ENCODE data around the gene ARHGAP32.
A peak's percentile ranks its signal among the peaks of the same experiment; 100 is the strongest.

ARHGAP32 gene

DNA sequence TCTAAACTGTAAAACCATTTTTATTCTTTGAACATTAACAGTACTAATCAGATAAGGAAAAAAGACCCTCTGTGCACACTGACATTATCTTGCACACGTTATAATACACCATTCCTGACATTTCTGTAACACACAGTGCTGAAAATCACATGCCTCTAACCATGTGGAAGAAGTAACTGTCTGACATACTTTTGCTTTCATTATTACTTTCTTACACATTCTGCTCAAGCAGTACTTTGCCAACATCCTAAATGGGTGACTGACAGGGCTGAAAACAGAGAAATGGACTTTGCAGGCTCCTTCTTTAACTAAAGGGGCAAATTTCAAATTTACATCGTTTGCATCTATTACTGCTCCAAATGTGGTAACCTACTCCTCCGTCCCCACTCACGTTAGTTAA, 226.6 kb downstream of the ARHGAP32 start:
- DNase-seq (ENCODE audit: extremely low spot score, insufficient read length, low read depth), result peak; percentile 25
- FAIRE-seq, result peak; percentile 77

DNA sequence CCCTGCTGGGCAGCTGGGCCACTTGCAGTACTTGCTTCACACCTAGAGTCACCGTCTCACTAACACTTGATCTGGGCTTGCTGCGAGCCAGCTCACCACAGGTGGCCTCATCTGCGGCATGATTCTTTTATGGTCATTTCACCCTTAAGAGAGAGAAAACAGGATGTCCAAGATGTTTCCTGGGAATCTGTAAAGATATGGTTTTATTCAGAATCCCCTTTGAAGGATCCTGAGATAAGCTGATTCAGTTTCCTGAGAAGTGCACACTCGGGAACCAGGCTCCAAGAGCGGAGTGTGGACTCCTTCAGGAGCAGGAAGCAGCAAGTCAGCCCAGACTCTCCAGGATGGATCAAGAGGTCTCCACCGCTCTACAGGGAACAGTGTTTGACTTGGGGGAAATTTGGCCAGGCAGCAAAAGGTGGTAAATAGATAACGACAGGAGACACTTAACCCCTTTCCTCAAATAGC, 227.6 kb downstream of the ARHGAP32 start:
- DNase-seq (ENCODE audit: extremely low spot score, insufficient read length, low read depth), result no peak
- FAIRE-seq, result no peak

DNA sequence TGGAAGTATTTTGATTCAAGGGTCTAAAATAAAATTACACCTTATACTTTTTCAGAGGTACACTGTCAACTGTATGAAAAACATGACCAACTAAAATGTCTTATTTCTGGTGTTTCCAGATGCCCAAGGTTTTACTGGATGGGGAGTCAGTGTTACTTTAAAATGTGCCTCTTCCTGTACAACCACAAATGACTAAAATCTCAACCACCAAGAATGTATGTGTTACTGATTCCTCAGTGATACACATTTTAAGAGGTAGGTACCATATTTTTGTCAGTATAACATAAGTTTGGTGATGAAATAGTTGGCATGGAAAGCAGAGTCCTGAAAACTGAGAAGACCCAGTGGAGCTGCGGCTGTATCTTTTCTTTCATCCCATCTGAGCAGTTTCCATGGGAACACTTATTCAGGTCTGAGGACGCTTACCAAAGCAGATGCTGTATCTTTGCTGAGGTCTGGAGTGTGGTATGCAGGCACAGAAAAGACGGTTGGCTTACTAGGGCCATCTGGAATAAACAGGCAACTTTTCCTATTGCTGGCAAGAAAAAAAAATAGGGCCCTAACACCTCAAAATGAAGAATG, 228.3 kb downstream of the ARHGAP32 start:
- peak; percentile 36 for FAIRE-seq
- no peak for DNase-seq (ENCODE audit: extremely low spot score, insufficient read length, low read depth)

DNA sequence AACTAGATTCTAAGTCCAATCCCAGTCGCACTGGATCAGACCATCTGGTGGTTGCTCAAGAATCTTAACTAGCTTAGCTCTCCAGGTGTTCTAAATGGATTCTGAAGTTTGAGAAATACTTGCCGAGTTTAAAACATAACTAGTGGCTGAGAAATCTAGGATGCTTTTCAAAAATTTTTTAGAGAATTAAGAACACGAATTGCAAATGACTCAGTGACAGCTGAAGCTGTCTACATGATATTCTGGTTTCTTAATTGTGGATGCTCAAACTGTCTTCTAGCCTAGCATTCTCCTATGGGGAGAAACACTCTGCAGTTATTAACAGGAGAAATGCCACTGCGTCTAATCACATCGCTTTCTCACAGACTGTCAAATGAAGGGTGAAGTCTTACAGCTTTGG, 229.2 kb downstream of the ARHGAP32 start:
- FAIRE-seq (no peak), DNase-seq (ENCODE audit: extremely low spot score, insufficient read length, low read depth) (no peak)

DNA sequence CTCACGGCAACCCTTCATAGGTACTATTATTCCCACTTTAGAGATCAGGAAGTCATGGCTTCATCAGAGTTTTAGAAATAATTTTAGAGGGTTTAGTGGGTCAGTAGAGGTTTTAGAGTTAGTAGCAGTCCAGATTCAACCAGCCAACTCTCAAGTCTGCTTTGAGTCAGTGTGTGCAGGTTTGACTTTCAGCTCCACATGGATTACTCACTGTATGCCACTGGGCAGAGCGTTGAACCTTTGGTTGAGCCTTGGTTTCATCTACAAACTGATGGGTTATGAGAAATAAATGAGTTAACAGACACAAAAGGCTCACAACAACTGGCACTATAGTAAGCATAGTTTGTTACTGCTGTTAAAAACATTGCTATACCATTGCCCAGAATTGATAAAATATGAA, 230.5 kb downstream of the ARHGAP32 start:
- no peak for FAIRE-seq
- no peak for DNase-seq (ENCODE audit: extremely low spot score, insufficient read length, low read depth)

DNA sequence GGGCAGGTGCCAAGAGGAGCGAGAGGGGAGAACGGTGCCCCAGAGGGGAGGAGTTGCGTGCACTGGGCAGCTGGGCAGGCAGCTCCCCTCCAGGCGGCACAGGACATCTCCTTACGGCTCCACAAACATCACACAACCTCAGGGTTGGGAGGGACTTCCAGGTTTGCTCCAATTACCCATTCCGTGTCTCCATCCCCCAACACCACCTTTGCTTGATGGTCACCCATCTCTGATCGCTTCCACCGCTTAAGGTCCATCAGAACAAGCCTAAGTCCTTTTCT, 235.0 kb downstream of the ARHGAP32 start:
- FAIRE-seq (no peak), DNase-seq (ENCODE audit: extremely low spot score, insufficient read length, low read depth) (no peak)

DNA sequence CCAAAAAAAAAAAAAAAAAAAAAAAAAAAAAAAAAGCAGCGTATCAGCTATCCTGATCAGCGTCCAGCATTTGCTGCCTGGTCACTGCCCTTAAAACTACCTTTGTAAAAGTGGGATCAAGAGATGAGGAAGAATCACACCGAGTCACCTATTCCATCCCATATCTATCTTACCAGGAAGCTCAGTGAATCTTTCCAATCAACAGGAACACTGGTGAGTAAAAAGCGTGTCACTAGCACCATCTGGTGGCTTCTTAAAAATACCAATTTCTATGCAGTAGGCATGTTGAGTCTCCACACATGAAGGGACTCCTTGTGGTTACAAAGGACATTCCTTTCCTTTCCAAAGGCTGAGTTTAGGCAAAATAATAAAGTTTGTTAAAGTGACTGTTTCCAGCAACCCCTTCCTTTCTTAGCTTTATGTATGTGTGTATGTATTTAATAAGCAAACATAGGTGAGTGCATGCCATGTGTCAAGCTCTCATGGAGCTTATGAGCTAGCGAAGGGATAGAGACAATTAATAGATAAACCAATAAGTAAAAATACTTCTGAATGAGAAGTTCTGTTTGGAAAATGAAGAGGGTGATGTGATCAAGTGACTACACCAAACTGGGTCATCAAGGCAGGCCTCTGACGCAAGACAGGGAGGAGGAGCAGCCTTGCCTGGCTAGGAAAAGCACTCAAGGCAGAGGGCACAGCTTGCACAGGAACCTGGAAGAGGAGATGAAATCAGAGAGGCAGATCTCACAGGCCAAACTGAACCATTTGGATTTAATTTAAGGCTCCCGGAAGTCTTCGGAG, 235.5 kb downstream of the ARHGAP32 start:
- DNase-seq (ENCODE audit: extremely low spot score, insufficient read length, low read depth) (peak; percentile 18), FAIRE-seq (peak; percentile 89)

DNA sequence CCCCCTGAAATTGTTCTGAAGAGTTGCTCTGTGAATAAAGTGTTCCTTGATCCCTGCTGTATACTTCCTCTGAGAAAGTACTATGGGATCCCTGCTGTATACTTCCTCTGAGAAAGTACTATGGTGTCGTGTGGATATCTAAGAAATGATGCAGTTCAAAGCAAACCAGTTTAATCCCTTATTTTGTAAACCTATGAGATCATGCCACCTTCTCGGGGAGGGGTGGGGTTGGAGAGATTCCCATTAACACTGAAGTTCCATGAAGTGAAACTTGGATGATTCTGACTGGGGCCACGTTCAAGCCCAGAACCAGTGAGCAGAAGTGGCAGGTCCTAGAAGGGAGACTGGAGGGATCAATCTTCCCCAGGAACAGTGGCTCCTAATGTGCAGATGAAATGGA, 236.5 kb downstream of the ARHGAP32 start:
- FAIRE-seq (no peak), DNase-seq (ENCODE audit: extremely low spot score, insufficient read length, low read depth) (no peak)

DNA sequence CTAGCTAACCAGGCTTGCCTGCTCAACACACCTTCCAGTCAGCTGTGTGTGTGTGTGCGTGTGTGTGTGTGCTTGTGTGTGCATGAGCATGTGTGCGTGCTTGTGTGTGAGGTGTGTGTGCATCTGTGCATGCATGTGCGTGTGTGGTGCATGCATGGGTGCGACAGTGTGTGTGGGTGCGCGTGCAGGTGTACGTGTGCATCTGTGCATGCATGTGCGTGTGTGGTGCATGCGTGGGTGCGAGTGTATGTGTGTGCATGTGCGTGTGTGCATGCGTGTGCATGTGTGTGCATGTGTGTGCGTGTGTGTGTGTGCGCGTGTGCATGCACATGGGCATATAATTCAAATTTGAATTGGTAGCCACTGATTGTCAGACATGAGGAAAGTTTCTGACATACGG, 239.0 kb downstream of the ARHGAP32 start:
- no peak for FAIRE-seq
- DNase-seq (ENCODE audit: extremely low spot score, insufficient read length, low read depth), result no peak

DNA sequence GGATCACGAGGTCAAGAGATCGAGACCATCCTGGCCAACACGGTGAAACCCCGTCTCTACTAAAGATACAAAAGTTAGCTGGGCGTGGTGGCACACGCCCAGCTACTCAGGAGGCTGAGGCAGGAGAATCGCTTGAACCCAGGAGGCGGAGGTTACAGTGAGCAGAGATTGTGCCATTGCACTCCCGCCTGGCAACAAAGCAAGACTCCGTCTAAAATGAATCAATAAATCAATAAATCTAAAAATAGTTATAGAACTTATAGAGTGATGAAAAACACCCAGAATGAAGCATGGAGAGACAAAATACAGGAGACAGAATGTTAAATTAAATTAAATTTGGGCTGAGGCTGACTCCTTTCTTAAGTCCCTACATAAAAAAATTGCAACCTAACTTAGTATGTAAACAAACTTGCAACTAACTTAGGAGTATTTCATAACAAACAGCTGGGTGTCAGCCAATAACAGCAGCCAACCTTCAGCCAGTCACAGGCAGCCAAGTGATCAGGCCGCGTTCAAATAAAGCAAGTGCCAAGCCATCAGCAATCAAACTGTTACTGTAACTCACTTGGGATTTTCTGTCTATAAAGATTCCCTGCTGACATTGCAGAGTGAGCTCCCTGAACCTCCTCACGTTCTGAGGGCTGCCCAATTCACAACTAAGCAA, 242.2 kb downstream of the ARHGAP32 start:
- FAIRE-seq, result no peak
- no peak for DNase-seq (ENCODE audit: extremely low spot score, insufficient read length, low read depth)

DNA sequence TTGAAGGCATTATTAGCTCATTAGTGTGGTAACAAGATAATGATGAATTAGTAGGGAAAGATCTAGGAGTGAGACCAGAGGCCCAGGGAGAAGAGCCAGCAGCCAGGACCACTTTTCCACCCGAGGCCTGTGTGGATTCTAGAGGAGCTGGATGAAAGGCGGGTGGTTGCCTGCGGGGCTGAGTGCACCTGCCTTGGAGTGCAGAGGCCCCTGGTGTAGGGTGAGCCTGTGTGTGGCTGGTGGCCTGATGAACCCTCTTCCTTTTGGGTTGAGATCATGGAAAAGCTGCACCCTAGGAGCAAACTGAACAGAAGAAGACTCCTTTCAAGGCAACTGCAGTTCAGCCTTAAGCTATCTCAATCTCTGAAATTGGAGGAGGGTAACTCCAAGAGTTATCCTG, 243.5 kb downstream of the ARHGAP32 start:
- FAIRE-seq (no peak), DNase-seq (ENCODE audit: extremely low spot score, insufficient read length, low read depth) (no peak)

DNA sequence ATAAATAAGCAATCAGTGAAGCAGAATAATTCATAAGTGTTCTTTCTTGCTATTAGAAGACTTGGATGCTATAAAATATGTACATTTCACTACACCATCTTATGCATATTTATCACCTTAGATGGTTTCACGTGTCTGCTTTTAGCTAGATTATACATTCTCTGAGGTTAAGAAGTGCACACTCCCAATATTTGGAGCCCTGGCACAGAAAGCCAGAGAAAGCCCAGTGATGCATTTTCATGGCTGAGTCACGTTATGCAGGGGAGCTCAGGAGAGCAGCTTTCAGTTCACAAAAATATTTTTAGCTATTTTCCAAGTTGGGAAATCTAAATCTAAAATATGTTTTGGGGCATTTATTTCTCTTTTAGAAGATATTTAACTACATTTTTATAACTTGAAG, 244.4 kb downstream of the ARHGAP32 start:
- FAIRE-seq (no peak), DNase-seq (ENCODE audit: extremely low spot score, insufficient read length, low read depth) (no peak)

DNA sequence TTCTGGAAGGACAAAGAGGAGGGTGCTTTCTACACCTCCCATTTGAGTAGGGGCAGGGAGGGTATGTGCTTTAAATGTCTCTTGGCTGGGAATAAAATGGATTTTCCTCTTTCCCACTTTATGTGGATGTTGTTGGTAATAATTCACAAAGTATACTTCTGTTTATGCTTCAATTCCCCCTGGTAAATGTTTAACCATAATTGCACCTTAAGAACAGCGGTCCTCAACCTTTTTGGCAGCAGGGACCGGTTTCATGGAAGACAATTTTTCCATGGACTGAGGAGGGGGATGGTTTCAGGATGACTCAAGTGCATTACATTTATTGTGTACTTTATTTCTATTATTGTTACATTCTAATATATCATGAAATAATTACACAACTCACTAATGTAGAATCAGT, 245.5 kb downstream of the ARHGAP32 start:
- FAIRE-seq, result no peak
- no peak for DNase-seq (ENCODE audit: extremely low spot score, insufficient read length, low read depth)

DNA sequence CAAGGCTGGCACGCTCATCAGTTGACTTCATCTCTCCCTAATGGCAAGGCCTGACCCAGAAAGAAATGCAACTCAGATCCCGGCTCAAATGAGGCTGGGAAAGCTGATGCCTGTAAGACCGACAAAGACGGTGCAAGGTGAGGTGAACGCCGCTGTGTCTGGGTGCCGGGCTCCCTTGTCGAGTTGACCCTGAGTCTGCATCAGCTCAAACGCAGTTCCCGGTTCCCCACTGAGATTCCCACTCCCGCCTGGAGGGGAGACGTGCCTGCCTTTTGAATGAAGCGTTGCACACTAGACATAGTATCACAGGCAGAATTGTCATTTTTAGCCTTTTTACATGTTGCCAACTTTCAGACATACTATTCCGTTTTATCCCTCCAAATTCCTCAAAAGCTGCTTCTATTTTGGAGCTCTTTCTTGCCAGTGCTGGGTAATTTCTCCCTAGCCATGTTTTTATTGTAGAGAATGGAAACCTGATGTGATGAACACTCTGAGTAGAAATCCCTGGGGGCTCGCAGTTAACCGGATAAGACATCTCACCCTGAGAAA, 248.6 kb downstream of the ARHGAP32 start:
- DNase-seq (ENCODE audit: extremely low spot score, insufficient read length, low read depth) (no peak), FAIRE-seq (no peak)

DNA sequence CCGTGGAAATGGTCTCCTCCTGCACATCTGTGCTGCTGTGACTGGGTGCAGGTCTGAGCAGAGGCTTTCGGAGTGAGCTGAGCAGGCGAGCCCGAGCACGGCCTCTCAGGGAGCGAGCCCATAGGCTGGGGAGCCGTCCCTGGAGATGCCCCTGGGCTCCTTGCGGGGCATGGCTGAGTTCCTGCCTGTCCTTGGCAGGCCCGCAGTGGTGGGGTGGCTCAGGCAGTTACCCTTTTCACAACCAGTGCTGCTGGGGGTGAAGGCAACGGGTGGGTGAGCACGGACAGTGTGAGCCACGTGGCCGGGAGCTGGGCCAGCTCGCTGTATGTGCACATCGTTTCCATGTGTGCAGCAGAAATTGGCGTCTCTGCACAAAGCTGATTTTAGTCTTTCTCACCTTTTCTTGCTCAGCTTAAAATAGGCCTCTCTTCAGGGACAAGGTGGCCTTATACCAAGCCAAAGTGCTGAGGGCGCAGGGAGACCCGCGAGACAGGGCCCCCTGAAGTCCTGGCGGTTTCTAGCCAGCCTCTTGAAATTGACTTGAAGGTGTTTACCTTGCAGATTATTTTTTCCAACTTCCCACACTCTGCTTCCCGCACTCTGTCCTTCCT, 249.2 kb downstream of the ARHGAP32 start, which contains the start of gene TP53AIP1:
TSS of gene TP53AIP1 (minus strand) at position 55 of the 611 bp plus-strand sequence. CDS start 5,053 bp downstream, outside the sequence.
- DNase-seq (ENCODE audit: extremely low spot score, insufficient read length, low read depth) (no peak), FAIRE-seq (no peak)

DNA sequence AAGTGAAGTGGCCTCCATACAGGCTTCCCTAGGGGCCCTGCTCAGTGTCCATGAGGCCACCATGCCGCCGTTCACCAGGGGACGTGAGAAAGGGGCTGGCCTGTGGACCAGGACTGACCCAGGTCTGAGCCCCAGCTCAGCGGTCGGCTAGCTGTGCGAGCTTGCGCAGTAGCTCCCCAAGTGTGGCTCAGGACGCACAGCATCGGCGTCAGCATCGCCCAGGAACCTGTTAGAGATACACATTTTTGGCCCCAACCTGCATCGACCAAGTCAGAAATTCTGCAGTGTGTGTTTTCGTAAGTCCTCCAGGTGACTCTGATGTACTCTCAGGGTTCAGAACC, 249.9 kb downstream of the ARHGAP32 start:
- FAIRE-seq, result no peak
- no peak for DNase-seq (ENCODE audit: extremely low spot score, insufficient read length, low read depth)

DNA sequence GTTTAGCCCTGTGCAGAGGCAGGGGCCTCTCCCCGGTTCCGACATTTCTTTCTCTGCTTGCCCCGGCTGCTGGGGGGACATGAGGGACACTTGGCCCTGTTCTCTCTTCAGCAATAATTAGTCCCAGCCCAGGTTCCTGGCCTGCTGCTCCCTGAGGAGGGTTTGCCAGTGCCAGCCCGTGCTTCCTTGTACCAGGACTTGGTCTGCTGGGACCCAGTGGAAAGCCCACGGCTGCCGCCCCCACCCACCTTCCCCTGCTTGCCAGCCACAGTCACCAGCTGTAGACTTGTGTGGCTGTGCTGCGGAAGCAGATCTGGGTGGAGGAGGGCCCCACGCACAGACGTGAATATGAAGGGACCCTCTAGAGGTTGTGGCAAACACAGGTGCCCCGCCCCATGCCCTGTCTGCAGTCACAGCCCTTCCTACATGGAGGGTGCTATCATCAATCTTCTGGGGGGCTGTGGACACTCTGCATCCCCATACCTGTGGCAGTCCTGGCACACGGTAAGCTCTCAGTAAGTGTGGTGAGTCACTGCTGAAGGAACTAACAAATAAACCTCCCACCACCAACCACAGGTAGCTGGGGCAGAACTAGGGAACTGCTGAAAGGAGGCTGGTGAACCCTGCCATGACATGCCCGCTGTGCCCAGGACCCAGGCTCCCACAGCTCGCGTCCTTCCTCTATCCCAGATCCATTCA, 250.4 kb downstream of the ARHGAP32 start:
- FAIRE-seq (no peak), DNase-seq (ENCODE audit: extremely low spot score, insufficient read length, low read depth) (no peak)

DNA sequence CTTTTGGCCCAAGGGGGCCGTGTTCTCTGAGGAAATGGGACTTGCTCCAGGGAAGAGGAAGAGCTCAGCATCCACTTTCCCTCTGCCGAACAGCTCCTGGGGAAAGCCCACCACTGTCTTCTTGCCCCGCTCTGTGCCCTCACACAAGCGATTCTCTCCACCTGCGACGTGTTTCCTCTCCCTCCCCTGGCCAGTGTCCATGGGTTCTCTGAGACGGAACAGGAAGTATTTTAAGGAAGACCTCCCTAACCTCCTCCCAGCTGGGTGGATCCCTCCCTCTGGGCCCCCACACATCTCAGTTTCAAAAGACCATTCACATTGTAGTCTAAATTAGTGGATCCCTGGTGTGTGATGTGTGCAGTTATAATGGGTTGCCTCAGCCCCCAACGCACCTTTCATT, 251.0 kb downstream of the ARHGAP32 start:
- FAIRE-seq (no peak), DNase-seq (ENCODE audit: extremely low spot score, insufficient read length, low read depth) (no peak)

DNA sequence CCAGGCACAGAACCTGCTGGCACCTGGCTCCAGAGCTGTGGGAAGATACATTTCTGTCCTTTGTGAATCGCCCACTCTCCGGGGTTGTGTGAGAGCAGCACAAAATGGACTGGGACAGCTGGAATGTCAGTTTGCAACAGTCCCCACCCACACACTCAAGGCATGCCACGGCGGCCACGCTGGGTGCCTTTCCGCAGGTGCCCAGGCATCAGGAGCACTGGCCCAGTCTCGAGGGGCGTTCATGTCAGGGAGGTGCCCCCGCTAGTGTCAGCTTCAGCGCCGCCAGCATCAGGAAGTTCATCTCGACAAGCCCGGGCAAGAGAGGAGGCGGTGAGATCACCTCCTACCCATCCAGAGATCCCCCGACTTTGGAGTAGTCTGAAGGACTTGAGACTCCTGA, 251.5 kb downstream of the ARHGAP32 start:
- DNase-seq (ENCODE audit: extremely low spot score, insufficient read length, low read depth) (no peak), FAIRE-seq (no peak)

DNA sequence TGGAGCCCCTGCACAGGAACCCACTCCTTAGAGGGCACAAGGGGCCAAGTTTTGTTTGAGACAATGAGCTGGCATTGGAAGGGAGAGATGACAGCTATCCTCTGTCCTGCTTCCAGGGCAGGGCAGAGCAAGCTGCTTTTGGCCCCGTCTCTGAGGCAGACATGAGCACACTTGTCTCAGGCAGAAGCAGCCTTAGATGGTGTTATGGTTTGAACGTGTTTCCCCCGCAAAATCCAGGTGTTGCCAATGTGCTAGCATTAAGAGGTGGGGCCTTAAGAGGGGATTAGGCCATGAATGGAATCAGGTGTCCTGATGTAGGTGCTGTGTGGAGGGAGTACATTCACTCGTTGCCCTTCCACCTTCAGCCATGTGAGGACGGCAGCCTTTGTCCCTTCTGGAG, 252.0 kb downstream of the ARHGAP32 start:
- DNase-seq (ENCODE audit: extremely low spot score, insufficient read length, low read depth) (no peak), FAIRE-seq (no peak)

All from GM18507 (cell line).